ENCODE measurements around the gene UBA1.

DNA sequence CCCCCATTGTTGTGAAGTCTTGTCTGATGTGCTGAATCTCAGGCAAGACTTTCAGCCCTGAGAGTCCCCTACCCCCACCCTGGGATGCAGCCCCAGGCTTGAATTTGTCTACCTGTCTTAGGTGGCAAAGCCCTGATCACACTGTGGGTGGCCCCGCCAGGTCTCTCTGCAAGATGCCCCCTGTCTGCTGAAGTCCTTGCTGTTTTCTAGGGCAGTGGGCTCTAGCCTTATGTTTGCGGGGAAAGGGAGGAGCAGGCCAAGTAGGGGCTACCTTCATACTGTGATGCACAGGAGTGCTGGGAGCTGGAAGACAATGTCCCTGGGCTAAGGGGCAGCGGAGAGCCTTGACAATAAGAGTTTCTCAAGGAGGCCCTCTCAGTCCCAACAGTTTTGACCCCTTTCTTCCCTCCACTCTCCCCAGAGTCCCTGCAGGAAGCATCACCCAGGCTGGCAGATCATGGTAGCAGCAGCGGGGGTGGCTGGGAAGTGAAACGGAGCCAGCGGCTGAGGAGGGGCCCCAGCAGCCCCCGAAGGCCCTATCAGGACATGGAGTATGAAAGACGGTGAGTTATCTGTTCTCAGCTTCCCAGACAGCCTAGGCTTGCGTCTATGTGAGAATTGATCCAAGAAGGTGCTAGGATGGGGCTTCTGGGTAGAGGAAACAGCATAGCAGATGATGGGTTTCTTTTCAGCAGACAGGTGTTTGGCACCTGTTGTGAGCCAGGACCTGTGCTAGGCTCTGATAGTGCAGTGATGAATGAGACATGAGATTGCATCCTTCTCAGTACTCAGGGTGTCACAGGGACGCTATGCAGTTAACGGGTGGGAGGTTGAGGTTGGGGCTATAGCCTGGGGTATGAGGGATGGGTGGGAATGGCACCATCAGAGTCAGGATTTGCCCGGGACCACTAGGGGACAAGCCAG, 46.4 kb upstream of the UBA1 start:
- TF ChIP-seq, protein P1, sequence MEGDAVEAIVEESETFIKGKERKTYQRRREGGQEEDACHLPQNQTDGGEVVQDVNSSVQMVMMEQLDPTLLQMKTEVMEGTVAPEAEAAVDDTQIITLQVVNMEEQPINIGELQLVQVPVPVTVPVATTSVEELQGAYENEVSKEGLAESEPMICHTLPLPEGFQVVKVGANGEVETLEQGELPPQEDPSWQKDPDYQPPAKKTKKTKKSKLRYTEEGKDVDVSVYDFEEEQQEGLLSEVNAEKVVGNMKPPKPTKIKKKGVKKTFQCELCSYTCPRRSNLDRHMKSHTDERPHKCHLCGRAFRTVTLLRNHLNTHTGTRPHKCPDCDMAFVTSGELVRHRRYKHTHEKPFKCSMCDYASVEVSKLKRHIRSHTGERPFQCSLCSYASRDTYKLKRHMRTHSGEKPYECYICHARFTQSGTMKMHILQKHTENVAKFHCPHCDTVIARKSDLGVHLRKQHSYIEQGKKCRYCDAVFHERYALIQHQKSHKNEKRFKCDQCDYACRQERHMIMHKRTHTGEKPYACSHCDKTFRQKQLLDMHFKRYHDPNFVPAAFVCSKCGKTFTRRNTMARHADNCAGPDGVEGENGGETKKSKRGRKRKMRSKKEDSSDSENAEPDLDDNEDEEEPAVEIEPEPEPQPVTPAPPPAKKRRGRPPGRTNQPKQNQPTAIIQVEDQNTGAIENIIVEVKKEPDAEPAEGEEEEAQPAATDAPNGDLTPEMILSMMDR (CRISPR knock-in tag; IDR thresholded peaks at IDR 0.05) = no peak
- TF ChIP-seq ZBTB8A (CRISPR knock-in tag; IDR thresholded peaks at IDR 0.05; ENCODE audit: borderline replicate concordance, low read depth) (no peak), HOXD1 (CRISPR knock-in tag; IDR thresholded peaks at IDR 0.05) (no peak), HNF4G (IDR thresholded peaks at IDR 0.05; ENCODE audit: borderline replicate concordance, low read depth, low read length) (no peak), HNF4G (CRISPR knock-in tag; IDR thresholded peaks at IDR 0.05; ENCODE audit: borderline replicate concordance, low read depth) (no peak), ZNF224 (CRISPR knock-in tag; IDR thresholded peaks at IDR 0.05) (no peak), SSRP1 (CRISPR knock-in tag; IDR thresholded peaks at IDR 0.05) (no peak)
- TF ChIP-seq, protein P2, sequence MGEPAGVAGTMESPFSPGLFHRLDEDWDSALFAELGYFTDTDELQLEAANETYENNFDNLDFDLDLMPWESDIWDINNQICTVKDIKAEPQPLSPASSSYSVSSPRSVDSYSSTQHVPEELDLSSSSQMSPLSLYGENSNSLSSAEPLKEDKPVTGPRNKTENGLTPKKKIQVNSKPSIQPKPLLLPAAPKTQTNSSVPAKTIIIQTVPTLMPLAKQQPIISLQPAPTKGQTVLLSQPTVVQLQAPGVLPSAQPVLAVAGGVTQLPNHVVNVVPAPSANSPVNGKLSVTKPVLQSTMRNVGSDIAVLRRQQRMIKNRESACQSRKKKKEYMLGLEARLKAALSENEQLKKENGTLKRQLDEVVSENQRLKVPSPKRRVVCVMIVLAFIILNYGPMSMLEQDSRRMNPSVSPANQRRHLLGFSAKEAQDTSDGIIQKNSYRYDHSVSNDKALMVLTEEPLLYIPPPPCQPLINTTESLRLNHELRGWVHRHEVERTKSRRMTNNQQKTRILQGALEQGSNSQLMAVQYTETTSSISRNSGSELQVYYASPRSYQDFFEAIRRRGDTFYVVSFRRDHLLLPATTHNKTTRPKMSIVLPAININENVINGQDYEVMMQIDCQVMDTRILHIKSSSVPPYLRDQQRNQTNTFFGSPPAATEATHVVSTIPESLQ (CRISPR knock-in tag; conservative IDR thresholded peaks at IDR 0.05) = no peak
- TF ChIP-seq, protein P3, sequence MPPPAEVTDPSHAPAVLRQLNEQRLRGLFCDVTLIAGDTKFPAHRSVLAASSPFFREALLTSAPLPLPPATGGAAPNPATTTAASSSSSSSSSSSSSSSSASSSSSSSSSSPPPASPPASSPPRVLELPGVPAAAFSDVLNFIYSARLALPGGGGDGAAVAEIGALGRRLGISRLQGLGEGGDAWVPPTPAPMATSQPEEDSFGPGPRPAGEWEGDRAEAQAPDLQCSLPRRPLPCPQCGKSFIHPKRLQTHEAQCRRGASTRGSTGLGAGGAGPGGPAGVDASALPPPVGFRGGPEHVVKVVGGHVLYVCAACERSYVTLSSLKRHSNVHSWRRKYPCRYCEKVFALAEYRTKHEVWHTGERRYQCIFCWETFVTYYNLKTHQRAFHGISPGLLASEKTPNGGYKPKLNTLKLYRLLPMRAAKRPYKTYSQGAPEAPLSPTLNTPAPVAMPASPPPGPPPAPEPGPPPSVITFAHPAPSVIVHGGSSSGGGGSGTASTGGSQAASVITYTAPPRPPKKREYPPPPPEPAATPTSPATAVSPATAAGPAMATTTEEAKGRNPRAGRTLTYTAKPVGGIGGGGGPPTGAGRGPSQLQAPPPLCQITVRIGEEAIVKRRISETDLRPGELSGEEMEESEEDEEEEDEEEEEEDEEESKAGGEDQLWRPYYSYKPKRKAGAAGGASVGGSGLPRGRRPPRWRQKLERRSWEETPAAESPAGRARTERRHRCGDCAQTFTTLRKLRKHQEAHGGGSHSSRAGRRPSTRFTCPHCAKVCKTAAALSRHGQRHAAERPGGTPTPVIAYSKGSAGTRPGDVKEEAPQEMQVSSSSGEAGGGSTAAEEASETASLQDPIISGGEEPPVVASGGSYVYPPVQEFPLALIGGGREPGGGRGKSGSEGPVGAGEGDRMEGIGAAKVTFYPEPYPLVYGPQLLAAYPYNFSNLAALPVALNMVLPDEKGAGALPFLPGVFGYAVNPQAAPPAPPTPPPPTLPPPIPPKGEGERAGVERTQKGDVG (CRISPR knock-in tag; IDR thresholded peaks at IDR 0.05; ENCODE audit: borderline replicate concordance) = no peak
- TF ChIP-seq, protein P4, sequence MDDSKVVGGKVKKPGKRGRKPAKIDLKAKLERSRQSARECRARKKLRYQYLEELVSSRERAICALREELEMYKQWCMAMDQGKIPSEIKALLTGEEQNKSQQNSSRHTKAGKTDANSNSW (CRISPR knock-in tag; IDR thresholded peaks at IDR 0.05; ENCODE audit: borderline replicate concordance) = no peak
